ENCODE data around the gene LYAR. TPM values are rescaled to one million over a fixed set of nuclear protein-coding genes. Genes with fewer than 3 reads are reported as not detected.

Gene LYAR
- total and polyA plus RNA-seq, 2 of the 13 experiments (the other 11 are each of a cell fraction or from before 2014, with no cell fraction given) = 7.8 to 94.2 TPM

- TF ChIP-seq PAXIP1 (CRISPR knock-in tag; conservative IDR thresholded peaks at IDR 0.05) = peak; percentile 50
- no peak for TF ChIP-seq CBX1 (IDR thresholded peaks at IDR 0.05; ENCODE audit: low read depth)
- no peak for TF ChIP-seq TRIM24 (CRISPR knock-in tag; IDR thresholded peaks at IDR 0.05)
- peak; percentile 23; the same call in 1 of the 2 replicates for TF ChIP-seq NFYB (CRISPR knock-in tag; IDR thresholded peaks at IDR 0.05)
- 0 out of 2 replicates have a peak, but pooled peaks have one; percentile 40 for TF ChIP-seq ARID2 (CRISPR knock-in tag; IDR thresholded peaks at IDR 0.05; ENCODE audit: borderline replicate concordance)
- TF ChIP-seq RFX5 (IDR thresholded peaks at IDR 0.05; ENCODE audit: low read depth, low read length) = no peak
- 0 out of 2 replicates have a peak, but pooled peaks have one; percentile 66 for TF ChIP-seq GZF1 (CRISPR knock-in tag; IDR thresholded peaks at IDR 0.05)
- TF ChIP-seq ATF3 (CRISPR knock-in tag; IDR thresholded peaks at IDR 0.05) = 0 out of 2 replicates have a peak, but pooled peaks have one; percentile 13
- TF ChIP-seq STAT5B (CRISPR knock-in tag; IDR thresholded peaks at IDR 0.05) = no peak
- no peak for TF ChIP-seq MBD4 (IDR thresholded peaks at IDR 0.05; ENCODE audit: borderline replicate concordance, low read length)
- peak; percentile 96 for TF ChIP-seq ARNT2 (CRISPR knock-in tag; IDR thresholded peaks at IDR 0.05; ENCODE audit: low read depth)
- TF ChIP-seq MLXIP (CRISPR knock-in tag; IDR thresholded peaks at IDR 0.05; ENCODE audit: borderline replicate concordance) = no peak
- TF ChIP-seq, protein P1, sequence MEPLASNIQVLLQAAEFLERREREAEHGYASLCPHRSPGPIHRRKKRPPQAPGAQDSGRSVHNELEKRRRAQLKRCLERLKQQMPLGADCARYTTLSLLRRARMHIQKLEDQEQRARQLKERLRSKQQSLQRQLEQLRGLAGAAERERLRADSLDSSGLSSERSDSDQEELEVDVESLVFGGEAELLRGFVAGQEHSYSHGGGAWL (CRISPR knock-in tag; IDR thresholded peaks at IDR 0.05) = peak; percentile 93
- peak; percentile 80 for TF ChIP-seq ARNTL (CRISPR knock-in tag; IDR thresholded peaks at IDR 0.05)
- no peak for TF ChIP-seq ZNF121 (CRISPR knock-in tag; IDR thresholded peaks at IDR 0.05)
- TF ChIP-seq, protein P2, sequence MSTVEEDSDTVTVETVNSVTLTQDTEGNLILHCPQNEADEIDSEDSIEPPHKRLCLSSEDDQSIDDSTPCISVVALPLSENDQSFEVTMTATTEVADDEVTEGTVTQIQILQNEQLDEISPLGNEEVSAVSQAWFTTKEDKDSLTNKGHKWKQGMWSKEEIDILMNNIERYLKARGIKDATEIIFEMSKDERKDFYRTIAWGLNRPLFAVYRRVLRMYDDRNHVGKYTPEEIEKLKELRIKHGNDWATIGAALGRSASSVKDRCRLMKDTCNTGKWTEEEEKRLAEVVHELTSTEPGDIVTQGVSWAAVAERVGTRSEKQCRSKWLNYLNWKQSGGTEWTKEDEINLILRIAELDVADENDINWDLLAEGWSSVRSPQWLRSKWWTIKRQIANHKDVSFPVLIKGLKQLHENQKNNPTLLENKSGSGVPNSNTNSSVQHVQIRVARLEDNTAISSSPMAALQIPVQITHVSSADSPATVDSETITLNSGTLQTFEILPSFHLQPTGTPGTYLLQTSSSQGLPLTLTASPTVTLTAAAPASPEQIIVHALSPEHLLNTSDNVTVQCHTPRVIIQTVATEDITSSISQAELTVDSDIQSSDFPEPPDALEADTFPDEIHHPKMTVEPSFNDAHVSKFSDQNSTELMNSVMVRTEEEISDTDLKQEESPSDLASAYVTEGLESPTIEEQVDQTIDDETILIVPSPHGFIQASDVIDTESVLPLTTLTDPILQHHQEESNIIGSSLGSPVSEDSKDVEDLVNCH (CRISPR knock-in tag; IDR thresholded peaks at IDR 0.05) = no peak
- peak; percentile 69; the same call in 1 of the 2 replicates for TF ChIP-seq MED13 (CRISPR knock-in tag; IDR thresholded peaks at IDR 0.05)
- no peak for TF ChIP-seq ZNF746 (CRISPR knock-in tag; IDR thresholded peaks at IDR 0.05)
These were observed at the start of gene LYAR, which contains the start of gene ZBTB49 (continued) for GRCh38 chr4:4289941-4290850.

Data from HepG2 (cell line).